GM18858 (cell line): ENCODE results near the gene CYB5R4.

Source experiments
- ATAC-seq: cut with Tn5 transposase; IDR thresholded peaks from one replicate; pipeline ENCODE4 v1.9.1; 2021; ENCODE audit not compliant: unreplicated experiment

The CYB5R4 gene, protein sequence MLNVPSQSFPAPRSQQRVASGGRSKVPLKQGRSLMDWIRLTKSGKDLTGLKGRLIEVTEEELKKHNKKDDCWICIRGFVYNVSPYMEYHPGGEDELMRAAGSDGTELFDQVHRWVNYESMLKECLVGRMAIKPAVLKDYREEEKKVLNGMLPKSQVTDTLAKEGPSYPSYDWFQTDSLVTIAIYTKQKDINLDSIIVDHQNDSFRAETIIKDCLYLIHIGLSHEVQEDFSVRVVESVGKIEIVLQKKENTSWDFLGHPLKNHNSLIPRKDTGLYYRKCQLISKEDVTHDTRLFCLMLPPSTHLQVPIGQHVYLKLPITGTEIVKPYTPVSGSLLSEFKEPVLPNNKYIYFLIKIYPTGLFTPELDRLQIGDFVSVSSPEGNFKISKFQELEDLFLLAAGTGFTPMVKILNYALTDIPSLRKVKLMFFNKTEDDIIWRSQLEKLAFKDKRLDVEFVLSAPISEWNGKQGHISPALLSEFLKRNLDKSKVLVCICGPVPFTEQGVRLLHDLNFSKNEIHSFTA

DNA sequence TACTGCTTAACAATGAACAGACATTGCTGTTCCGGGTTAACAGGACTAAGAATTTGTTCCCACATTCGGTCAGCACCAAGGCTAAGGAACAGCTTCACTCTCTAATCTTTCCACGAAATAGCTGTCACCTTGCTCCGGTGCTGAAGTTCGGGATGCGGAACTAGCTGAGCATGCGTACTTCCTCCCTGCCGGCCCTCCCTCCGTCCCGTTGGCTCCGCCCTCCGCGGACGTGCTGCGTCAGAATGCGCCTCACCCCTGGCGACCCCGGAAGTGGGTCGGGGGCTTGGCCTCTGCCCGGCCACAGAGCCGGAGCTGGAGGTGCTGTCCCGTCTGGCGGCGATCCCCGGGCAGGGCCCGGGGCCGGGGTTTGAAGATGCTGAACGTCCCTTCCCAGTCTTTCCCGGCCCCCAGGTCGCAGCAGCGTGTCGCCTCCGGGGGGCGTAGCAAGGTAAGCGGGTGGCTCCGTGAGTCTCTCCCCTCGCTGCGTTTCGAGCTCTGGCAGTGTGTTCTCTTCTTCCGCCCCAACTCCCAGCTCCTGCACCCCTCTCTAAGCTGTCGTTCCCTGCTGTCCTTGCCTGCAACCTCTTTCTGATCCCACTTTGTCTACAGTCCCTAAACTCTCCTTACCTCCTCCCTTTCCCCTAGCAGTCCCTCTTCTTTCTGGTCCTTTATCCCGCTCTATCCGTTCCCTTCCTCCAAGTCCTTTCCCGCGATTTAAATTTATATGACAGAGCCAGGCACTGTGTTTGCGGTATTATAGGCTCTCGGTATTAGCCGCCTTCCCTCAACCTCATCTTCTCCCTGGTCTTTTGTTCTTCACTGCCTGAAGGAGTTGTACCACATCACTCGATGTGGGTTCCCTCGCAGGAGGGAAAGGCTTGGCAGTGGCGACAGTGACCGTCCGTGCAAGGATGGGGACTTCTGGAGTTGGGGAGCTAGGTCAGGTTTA is at the start of gene CYB5R4:
TSS of gene CYB5R4 (plus strand) at position 280 of the 949 bp plus-strand sequence. CDS start at position 374, 94 bp downstream.
- ATAC-seq: peak; percentile 98

DNA sequence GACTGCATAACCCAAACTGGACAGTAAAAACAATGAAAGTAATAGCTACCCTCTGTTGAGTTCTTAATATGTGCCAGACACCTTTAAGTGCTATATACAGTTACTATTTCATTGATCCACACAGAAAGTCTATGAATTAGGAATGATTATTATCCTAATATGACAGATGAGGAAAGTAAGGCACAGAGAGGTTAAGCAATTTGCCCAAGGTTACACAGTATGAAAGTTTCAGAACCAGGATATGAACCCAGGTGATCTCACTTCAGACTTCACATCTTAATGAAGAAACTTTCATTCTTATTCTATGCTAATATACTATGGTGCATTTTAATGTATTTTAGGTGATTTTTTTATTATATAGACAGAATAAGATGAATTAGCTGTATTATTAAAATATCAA is 46.9 kb upstream of the CYB5R4 start:
- ATAC-seq: no peak

DNA sequence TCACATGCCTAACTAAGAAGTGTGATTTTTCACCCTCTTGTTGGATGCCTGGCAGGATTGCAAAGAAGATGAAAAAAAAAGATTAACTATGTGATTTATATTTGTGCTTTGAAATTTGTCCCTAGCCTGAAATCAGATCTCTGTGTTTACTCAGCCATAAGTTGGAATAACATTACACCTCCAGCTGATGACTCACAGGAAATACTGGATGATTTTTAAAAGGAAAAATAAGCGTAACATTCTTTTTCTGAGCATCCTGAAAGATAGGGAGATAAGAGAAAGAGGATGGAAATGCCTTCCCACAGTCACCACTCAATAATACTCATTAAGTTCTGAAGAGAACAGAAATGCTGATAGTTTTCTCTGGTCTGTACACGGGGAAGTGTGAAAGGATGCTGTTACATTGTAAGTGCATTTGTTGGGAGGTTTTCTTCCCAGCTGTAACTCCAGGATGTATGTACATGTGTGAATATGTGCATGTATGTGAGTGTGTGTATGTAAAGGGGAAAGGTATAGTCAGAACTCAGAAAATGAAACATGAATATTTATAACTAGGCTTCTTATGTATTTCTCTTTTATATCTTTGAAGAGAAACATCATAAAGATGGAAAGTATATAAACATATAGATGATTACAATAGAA is 43.7 kb upstream of the CYB5R4 start:
- ATAC-seq: no peak

DNA sequence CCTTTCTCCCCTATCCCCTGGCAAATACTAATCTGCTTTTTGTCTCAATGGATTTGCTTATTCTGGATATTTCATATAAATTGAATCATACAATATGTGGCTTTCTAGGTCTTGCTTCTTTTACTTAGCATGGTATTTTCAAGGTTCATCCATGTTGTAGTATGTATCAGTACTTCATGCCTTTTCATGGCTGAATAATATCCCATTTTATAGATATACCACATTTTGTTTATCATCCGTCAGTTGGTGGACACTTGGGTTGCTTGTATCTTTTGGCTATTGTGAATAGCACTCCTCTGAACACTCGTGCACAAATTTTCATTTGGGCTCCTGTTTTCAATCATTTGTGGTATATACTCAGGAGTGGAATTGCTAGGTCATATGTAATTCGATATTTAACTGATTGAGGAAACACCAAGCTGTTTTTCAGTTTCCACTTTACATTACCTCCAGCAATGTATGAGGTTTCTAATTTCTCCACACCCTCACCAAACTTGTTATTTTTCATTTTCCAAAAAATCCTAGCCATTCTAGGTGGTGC is 36.8 kb upstream of the CYB5R4 start:
- no peak for ATAC-seq

DNA sequence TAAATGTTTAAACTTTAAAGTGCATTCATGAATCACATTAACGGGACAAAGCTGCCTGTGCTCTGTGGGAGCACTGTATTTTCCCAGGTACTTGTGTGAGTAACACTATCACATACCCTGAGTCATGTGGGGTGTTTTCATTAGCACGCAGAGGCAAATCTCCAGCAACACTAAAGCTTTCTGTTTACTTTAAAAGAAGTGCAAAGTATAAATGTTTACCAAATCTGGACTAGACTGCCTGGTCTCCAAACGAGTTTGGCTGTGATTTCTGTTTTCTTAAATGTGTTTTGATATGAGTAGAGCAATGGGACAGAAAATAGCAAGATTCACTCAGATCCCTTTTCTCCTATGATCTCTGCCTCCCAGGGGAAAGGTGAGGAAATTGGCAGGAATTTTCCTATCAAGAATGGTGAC is 35.1 kb upstream of the CYB5R4 start:
- ATAC-seq: no peak

DNA sequence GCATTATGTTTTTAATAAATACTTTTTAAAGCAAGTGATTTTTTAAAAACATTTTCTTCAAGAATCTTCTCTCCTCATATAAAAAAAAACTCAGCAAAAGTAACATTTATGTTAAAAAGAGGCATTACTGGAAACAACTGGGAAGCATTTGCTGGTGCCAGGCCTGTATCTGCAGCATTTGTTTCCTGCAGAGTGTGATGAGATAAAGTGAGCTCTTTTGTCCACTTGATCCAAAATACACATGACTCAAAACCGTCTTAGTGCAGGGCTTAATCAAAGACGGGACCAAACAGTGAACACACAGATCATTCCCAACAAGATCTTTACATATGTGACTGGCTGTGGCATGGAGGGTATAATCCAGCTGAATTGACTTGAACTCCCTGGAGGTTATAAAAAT is 34.7 kb upstream of the CYB5R4 start:
- no peak for ATAC-seq

DNA sequence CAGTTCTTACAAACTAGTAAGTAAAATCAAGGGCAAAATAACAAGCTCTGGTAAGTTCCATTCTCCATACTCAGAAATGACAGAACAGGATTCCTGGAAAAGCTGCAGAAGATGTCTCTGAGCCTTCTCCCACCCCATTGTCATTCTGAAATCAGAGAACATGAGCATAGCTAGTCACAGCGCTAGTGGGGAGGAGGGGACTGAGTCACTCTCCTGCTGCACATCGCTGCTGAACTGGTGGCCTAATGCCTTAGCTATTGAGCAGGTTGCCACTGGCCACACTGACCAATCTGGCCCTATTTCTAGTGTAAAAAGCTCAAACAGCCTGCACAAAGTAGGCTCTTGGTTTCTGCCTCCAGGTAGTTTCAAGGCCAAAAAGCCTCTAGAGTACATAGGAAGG is 32.4 kb upstream of the CYB5R4 start:
- ATAC-seq: no peak

DNA sequence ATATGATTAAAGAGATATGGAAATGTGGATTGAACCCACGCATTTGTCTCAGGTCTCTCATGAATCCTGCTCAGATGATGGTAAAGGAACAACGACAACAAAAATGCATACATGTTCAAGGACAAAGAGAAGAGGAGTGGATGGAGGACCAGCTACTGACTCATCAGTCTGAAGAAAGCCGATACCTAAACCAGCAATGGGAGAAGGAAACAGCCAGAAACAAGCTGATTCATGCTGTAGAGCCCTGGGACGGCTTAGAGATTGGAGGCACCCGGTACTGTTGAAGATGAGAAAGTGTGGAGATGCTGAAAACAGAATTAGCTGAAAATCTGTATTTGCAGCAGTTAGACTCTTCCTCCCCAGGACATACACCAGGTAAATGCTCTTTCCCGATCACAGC is 20.8 kb upstream of the CYB5R4 start:
- ATAC-seq: no peak

DNA sequence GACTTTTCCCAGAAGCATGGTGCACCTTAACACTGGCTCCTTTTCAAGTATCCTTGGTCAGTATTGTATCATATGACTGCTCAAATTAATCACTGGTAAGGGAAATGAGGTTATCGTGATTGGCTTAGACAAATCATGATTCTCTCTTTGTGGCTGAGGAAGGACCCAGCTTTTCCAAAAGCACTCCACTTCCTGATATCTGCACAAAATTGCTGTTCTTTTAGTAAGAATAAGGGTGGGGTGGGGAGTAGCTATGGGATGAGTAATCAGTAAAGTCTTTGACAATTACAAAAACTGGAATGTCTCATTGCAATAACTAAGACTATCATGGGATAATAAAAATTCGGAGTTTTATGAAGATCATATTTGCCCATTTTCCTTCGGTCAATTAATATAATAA is 15.3 kb upstream of the CYB5R4 start:
- ATAC-seq: no peak

DNA sequence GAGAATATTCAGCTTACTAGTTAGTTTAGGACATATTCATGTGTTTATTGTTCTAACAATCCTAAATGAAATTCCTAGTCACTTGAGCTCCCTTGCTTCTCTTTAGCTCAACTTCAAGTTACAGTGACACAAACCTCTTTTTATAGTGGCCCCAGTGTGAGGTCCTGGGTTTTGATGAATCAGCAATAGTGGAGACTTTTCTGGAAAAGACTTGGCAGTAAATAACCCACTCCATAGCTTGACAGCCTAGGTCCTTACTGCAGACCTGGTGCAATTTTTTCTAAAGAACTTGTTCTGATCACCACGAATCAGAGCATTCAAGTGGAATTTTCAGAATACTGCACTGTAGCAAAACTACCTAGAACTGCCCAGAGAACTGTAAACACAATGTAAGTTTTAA is 13.2 kb upstream of the CYB5R4 start:
- ATAC-seq: no peak

DNA sequence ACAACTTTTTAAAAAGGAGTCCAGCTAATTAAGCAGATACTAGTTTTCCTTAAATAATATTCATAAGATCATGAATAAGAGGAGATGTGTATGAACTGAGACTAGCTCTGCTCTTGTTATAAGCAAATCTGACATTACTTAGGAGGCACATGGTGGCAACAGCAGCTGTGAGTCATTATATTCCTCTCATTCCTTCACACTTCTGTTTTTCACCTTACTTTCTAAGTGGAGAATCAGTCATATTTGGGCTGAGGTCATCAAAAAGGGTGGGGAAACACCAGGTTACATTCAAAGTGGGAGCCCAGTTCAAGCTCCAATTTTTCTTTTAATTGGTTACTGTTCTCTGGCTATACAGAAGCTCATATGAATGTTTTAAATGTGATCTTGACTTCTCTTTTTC is 12.3 kb upstream of the CYB5R4 start:
- peak; percentile 99 for ATAC-seq

DNA sequence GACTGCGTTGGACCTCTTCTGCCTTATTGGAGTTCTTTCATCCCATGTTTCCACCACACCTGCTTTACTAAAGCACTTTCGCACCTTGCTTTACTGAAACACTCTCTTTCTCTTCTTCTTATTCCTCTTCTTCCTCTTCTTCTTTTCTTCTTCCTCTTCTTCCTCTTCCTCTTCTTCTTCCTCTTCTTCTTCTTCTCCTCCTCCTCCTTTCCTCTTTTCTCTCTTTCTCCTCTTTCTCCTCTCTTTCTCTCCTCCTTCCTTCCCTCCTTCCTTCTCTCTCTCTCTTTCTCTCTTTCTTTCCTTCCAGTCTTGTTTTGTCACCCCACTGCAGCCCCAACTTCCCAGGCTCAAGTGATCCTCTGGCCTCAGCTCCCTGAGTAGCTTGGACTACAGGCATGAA is 10.4 kb upstream of the CYB5R4 start:
- no peak for ATAC-seq

DNA sequence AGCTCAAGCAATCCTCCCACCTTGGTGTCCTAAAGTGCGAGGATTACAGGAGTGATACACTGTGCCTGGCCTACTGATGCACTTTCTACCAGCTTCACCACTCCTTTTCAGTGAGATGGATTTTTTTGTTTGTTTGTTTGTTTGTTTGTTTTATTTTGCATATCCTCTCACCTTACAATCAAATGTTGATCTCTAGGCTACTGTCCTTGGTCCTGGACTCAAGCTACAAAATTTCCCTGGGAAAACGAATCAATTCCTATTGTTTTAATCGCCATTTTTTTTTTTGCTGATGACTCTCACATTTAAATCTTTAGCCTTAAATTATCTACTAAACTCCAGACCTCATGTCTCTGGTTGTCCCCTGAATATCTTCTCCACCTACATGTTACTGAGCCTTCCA is 9.9 kb upstream of the CYB5R4 start:
- no peak for ATAC-seq

DNA sequence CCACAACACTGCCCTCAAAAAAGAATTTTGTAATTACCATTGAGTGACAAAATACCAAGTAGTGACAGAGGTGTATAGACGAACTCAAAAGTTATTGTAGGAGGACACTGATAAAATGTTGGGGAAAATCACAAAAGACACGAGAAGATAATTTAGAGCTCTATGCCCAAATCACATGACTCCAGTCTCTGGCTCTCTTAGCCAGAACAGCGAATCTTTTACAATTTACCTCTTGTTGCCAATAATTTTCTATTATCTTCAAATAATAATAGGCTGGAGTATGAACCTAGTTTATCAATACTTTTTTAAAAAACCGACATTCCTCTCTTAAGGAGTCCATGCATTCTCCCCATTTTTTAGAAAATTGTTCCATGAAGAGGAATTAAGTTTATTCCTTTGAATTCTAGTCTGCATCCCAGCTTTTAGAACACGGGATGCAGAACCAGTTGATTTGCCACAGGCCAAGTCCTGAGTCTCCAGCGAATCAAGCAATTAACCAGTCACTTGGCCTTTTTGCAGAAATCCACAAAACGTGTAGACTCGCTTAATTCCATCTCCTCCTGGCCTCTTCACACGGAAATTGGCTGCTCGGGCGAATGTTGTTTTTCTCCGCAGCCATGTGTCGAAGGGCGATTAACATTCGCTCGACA is 6.8 kb upstream of the CYB5R4 start:
- no peak for ATAC-seq

DNA sequence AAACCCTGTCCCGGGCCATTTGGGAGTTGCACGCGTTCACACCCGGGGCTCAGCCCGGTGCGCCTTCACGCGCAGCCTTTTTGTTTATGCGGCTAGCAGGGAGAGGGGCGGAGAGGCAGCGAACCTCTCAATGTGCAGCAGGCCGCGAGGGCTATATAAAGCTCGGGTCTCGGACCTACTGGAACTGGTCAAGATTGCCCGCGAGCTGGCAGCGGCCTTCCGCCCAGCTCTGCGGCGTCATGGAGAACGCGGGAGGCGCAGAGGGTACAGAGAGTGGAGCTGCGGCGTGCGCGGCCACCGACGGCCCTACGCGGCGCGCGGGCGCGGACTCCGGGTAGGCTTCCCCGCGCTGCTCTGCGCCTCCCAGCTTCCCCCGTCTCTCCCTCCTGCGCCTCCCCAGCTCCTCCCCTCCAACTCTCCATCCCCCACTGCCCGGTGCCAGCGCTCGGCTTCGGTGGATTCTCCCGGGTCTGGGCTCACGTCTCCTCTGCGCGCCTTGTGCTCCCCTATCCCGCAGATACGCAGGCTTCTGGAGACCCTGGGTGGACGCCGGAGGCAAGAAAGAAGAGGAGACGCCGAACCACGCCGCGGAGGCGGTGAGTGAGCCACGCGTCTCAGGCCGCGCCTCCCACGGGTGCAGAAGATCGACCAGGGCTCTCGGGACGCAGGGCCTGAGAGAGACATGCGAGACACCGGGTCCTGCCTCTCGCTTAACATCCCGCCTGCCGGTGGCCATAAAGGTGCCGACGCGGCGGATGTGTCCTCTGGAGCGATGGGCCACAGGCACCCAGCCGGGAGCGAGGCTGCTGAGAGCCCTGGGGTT is 6.1 kb upstream of the CYB5R4 start, which contains the start of gene RIPPLY2:
TSS of gene RIPPLY2 (plus strand) at position 183 of the 823 bp plus-strand sequence. CDS start at position 240, 57 bp downstream.
- ATAC-seq: no peak

DNA sequence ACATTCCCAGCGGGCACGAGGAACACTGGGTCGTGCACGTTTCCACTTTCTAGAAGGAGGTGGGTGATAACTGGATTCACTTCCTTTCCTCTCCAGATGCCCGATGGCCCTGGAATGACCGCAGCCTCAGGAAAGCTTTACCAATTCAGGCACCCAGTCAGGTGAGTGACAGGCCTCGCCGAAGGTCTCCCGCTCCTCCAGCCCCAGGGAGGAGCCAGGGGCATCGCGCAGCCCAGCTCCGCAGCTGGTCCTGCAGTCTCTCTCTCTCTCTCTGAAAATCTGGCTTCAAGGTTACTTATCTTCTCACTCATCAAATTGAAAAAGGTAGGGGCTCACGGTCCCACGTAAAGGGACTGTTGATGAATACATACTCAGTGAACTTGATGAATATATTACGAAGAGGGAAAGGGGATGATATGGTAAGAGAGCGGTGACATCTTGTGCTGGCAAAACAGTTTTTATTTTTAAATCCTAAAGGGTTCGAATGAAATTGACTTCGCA is 5.4 kb upstream of the CYB5R4 start:
- ATAC-seq: no peak

DNA sequence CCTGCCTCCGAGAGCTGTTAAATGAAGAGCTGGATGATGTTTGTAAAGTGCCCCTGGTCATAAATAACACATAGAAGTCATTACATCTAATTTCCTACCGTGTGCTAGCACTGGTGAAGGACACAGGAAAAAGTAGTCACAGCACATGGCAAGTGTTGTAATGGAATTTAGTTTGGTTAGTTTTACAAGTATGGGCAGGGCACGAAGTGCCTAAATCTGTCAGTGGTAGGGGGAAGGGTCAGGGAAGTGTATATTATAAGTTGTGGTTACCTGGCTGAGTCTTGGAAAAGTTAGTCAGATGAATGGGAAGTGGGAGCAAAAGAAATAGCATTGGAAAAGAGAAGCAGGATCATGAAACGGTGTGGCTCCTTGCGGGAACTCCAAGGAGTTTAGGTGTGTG is 4.7 kb upstream of the CYB5R4 start:
- ATAC-seq: no peak

DNA sequence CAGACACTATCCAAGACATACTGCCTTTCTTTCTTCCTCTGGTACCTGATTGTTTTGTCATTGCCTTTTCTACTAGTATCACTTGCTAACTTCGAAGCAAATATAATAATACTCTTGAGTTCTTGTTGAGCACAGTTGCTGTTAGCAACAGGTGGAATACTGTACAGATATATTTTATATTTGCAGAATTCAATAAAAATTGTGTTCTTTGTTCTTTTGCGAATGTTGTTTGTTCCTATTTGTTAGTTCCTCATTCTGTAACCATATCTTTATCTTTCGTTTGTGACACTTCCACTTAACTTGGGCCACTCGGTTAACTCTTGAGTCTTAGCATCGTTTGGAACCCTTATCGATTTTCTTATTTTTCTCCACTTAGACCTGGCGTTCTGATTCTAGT is 868 bp downstream of the CYB5R4 start:
- no peak for ATAC-seq

DNA sequence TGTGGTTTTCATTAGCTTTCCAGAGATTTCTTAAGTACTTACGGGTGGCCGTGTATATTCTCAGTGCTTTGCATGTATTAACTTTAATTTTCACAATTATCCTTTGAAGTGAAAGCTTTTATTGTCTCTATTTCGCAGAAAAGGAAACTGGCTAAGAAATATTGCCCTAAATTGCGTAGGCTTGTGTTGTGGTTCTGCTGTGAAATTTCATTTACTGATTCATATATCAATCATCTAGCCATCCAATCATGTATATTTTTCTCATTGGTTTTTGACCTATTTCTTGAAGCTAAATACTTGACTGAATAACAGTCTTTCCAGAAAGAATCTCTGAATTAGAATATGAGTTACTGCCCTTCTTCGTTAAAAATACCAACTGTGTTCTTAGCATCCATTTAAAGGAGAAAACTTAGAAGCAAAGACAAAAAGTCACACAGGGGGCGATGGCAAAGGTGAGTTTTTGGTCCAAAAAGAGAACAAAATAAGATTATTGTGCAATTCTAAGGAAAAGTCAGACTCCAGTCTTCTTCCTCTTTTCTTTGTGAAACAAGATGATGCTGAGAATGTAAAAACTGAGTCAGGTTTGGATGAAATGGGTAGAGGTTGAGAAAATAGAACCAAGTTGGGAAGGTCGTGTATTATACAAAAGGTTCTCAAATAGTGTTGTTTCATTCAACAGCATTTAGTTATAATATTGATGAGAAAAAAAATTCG is 1.4 kb downstream of the CYB5R4 start:
- no peak for ATAC-seq
